NCI-H510A treated with DMSO at 0.1 percent for 48 hours (cell line): Measurements from ENCODE around the gene PCBP3.
A peak's percentile ranks its signal among the peaks of the same experiment; 100 is the strongest.

Experiments used
- DNase-seq: peaks from one replicate; lab custom pipeline; 2025; lab: John Stamatoyannopoulos, UW

Gene PCBP3

DNA sequence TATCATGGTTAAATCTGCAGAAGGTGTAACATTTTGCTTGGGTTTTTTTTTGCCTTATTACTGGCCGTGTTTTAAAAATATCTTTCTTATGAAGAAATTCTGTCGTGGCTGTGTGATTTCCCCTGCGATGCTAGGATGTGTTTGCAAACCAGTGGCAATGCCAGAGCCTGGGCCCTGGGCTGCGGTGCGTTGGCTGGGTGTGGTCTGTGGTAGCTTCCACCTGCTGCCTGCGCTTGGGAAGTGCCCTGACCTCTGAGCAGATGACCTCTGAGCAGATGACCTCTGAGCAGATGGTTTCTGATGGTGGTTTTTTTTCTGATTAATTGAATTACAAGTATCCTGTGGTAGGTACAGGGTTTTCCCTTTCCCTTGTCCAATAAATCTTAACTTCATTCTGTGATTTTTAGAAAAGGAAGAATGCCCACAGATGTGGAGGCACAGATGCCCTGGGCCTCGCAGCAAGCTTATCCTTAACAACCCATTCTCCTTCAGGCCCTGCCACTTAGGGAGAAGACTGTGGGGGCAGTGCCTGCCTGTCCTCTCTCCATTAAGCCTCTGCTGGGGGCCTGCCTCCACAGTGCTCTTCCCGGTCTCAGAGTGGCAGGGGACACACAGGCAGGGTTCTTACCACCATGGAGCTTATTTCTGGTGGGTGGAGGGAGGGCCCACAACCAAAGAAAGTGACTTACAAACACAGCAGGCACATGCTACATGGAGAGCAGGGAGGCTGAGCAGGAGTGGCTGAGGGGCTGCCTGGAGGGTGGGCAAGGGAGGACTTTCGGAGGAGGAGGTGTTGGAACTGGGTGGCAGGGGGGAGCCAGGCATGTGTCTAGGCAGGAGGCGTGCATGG lies 81.7 kb downstream of the PCBP3 start:
- DNase-seq, result no peak

GRCh38 chr21:45725844-45726200 lies 82.3 kb downstream of the PCBP3 start:
- no peak for DNase-seq

DNA sequence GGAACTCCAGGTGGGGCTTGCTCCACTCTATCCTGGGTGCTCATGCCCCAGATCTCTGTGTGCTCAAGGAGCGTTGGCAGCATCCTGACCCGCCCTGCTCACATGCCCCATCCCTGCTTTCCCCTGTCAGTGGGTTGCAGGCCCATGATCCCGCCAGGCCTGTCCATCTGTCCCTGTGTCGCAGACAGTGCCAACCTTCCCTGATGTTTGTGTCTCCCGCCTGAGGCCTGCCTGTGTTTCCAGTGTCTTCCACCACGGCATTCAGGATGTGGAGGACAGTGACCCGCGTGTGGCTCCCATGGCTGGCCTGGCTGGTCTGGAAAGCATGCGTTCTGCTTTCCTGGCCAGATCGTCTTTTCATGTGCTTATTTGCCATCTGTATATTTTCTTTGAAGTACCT lies 82.9 kb downstream of the PCBP3 start:
- no peak for DNase-seq

DNA sequence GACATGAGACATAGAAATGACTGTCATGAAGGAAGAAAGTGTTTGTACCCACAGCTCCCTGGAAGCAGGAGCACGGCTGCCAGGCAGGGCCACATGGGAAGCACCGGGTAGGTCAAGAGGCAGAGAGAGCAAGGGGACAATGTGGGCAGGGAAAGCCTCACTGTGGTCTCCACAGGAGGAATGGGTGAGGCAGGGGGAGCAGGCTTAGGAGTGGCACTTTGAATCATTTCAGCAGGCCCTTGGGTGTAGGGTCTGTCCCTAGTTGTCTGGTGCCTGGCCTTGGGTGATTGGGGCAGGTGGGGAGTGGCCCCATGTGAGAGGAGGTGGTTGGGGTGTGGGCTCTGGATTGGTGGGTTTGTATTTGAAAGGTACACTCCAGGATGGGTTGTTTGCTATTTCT lies 83.9 kb downstream of the PCBP3 start:
- DNase-seq, result no peak

DNA sequence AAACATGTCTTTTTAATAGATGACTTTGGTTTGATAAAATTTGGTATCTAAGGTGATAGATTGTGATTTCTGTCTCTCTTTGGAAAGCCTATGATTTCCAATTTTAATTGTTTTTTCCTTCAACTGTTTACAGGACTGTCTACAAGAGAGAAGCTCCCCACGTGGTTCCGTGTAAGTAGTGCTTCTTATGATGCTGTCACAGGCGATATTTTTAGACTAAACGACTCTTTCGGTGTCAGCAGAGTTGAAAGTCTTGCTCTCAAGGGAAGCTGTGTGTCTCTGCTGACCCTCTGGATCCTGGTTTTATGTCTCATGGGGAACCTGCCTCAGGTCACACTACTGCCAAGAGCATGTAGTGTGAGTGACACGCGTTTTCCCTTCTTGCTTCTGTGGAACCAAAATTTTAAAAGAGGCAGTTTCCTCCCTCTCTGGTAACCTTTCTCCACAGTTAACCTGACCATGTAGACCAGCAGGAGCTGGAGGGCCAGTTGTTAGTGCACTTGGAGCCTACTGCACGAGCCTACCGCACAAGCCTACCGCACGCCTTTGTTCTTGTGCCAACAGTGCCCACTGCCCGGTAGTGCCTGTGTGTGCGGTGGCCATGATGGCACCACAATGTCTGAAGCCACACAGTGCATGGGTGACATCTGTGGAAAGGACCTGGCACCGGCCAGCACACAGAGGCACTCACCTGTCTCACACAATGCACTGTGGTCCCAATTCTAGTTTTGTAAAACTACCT lies 91.9 kb downstream of the PCBP3 start:
- no peak for DNase-seq

GRCh38 chr21:45736042-45736689 lies 92.6 kb downstream of the PCBP3 start:
- no peak for DNase-seq

DNA sequence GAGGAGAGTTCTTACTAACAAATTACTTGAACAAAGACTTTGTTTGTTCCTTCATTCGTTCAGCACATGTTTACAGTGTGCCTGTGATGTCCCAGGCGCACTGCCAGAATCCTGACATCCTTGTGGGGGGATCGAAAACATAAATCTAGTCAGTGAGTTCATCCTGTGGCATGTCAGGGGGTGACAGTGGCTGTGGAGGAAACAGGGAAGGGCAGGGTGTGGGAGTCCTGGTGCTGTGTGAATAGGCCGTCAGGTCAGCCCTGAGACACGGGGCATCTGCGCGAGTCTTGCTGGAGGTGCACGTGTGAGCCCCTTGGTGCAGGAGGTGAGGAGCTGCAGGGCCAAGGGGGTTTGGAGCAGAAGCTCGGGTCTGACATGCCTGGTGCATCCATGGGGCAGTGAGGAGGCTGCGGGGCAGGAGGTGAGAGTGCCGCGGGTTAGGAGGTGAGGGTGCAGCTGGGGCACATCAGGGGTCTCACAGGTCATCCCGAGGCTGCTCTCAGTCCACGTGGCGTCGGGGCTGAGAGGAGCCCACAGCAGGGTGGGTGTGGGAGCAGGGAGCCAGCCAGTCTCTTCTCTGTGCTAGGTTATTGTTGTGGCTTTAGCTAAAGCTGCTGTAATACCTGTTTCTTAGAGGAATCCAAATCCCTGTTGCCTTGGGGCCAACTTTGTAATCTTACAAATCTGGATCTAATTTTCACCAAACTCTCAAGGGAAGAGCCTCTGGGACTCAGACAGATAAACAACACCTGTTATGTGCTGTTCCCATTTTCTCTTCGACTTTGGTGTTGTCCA lies 93.4 kb downstream of the PCBP3 start:
- no peak for DNase-seq

GRCh38 chr21:45737485-45738166 lies 94.1 kb downstream of the PCBP3 start:
- no peak for DNase-seq

- no peak for DNase-seq
Observed at GRCh38 chr21:45739218-45740087, 95.9 kb downstream of the PCBP3 start.

- DNase-seq, result no peak
Observed at GRCh38 chr21:45740088-45740440, 96.5 kb downstream of the PCBP3 start.

- no peak for DNase-seq
Observed at GRCh38 chr21:45740491-45741357, 97.2 kb downstream of the PCBP3 start.

DNA sequence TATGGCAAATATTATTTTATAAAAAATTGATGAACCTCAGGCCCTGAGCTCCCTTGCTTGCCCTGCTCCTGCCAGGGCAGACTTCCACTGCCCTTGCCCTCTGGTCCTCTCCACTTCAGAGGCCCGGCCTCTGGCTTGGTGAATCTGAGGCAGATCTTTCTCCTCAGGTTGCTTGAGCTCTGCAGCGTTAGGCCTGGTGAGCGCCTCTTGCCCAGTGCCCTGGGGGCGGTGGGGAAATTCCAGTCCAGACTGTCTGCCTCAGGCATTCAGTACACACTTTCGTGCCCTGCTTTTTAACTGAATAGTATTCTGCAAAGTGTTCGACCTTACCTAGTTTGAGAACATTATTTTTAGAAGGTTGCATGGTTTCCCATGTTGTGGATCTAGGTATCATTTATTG lies 98.2 kb downstream of the PCBP3 start:
- DNase-seq, result no peak

GRCh38 chr21:45742247-45742646 lies 98.7 kb downstream of the PCBP3 start:
- no peak for DNase-seq

DNA sequence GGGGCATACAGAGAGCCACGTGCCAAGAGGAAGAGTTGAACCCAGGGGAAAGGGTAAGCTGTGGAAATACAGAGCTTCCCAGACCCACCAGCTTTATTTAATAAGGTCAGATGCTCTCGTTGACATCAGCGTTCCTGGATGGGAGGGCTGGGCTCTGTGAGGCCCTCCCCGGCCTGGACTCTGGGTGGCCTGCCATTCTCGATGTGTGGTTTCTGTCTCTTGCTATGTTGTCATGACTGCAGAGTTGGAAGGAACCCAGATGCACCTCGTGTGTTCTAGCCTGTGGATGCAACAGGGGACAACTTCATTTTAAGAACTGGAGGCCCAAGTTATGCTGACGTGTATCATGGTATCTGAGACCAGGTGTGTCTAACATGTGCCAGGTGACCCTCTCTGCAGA lies 101.7 kb downstream of the PCBP3 start:
- no peak for DNase-seq

DNA sequence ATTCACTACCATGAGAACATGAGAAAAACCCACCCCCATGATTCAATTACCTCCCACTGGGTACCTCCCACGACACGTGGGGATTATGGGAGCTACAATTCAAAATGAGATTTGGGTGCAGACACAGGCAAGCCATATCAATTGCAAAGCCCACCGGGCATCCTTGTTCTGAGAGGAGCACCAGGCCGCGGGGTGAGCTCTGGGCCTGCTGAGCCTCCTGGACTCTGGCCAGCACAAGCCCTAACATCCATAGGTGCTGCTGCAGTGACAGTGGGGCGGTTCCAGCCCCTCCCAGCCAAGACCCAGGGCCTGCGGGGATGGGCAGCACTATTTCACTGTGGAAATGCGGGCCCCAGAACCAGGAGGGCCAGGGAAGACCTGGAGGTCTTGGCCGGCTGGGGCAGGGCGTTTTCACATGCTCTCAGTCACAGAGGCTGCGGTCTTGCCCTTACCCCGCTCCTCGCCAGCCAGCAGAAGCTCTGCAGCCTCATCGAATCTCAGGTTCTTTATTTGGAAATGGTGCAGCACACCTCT lies 103.8 kb downstream of the PCBP3 start:
- DNase-seq, result no peak

DNA sequence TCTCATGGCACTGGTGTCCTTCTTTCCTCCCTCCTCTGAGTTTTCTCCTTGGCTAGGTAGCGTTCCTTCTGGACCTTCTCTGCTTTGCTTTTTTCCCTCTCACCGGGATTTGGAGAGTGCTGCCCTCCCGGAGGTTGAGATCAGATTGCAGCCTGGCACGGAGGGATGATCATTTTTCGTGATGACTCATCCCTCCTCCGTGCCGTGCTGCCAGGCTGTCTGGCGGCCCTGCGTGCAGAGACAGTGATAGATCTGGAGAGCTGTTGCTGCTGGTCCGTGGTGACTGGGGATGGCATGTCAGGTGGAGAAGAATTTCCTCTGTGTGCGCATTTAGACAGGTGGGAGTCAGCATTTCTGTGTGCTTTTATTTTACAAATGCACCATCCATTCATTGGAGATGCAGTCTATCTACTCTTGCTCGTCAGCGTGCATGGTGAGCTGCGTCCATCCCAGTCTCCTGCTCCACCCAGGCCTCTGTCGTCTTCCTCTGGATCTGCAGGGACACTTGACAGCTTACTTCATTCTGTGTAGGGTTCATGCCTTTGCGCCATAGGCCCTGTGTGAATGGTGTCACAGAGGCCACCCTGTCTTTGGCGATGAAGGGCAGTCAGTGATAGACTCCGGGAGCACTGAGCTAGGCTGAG lies 104.4 kb downstream of the PCBP3 start:
- DNase-seq, result peak; percentile 52

GRCh38 chr21:45748593-45748992 lies 105.1 kb downstream of the PCBP3 start:
- DNase-seq, result peak; percentile 2

GRCh38 chr21:45749974-45750373 lies 106.4 kb downstream of the PCBP3 start:
- no peak for DNase-seq

- no peak for DNase-seq
Observed at GRCh38 chr21:45750936-45751335, 107.4 kb downstream of the PCBP3 start.
